Activated T-cell treated with anti-CD3 and anti-CD28 coated beads, Interleukin-2, amount 50 U/mL, for 24 hours (primary cell): ENCODE data around the gene TRANK1.

ENCODE experiments used
- DNase-seq: peaks from one replicate; pipeline ENCODE4 v3.0.0-alpha.2; 2020
- H3K27ac Mint-ChIP-seq: 2 replicates; pipeline ENCODE4 v1.8.0; 2020; ENCODE audit warnings: mild to moderate bottlenecking, mixed read lengths
- H3K27me3 Mint-ChIP-seq: 2 replicates; pipeline ENCODE4 v1.8.0; 2020; ENCODE audit warnings: mixed read lengths
- H3K36me3 Mint-ChIP-seq: 2 replicates; pipeline ENCODE4 v1.8.0; 2020; ENCODE audit warnings: low read depth, mixed read lengths
- H3K4me1 Mint-ChIP-seq: 2 replicates; pipeline ENCODE4 v1.8.0; 2020; ENCODE audit warnings: low read depth, mixed read lengths
- H3K4me3 Mint-ChIP-seq: 2 replicates; pipeline ENCODE4 v1.8.0; 2020; ENCODE audit warnings: mild to moderate bottlenecking, moderate library complexity, mixed read lengths
- H3K9me3 Mint-ChIP-seq: 2 replicates; pipeline ENCODE4 v1.8.0; 2020; ENCODE audit warnings: mixed read lengths

Gene TRANK1

GRCh38 chr3:36871379-36872126, 73.3 kb downstream of the TRANK1 start:
- Mint-ChIP-seq H3K27ac (no peak overlapping the region), H3K36me3 (peaks cover 26% of the 10 kb centered on the region), H3K4me3 (no peak overlapping the region), H3K4me1 (peaks cover 27% of the 10 kb centered on the region), H3K9me3 (no peaks in the 10 kb centered on the region), H3K27me3 (no peaks in the 10 kb centered on the region)
- no peak for DNase-seq

GRCh38 chr3:36868614-36869436, 76.0 kb downstream of the TRANK1 start:
- Mint-ChIP-seq H3K36me3 (peaks cover 26% of the 10 kb centered on the region), H3K9me3 (no peaks in the 10 kb centered on the region), H3K27ac (no peak overlapping the region), H3K4me3 (no peak overlapping the region), H3K4me1 (peaks cover 28% of the 10 kb centered on the region), H3K27me3 (no peaks in the 10 kb centered on the region)
- peak; percentile 43 for DNase-seq

- Mint-ChIP-seq H3K4me1 (peaks cover 34% of the 10 kb centered on the region), H3K36me3 (peaks cover 31% of the 10 kb centered on the region)
These were observed 77.0 kb downstream of the TRANK1 start for GRCh38 chr3:36867810-36868209.

DNA sequence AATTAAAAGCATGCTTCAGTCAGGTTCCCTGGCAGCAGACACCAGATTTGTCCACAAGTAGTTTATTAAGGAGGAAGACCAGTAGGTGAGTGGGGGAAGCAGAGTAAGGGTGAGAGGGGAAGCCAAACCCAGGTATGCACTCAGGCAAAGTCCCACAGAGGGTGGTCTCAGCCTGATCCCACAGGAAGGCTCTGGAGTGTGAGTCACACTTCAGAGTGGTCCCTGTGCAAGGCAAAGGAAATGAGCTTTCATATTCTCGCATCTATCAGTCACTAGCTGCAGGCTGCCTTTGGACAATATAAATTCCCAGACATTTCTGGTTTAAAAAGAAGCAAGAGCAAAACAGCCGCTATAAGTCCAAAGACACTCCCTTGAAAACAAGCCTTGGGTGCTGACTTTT, 78.5 kb downstream of the TRANK1 start:
- Mint-ChIP-seq H3K4me1 (peaks cover 34% of the 10 kb centered on the region), H3K27me3 (no peaks in the 10 kb centered on the region), H3K9me3 (no peaks in the 10 kb centered on the region), H3K4me3 (no peak overlapping the region), H3K36me3 (peaks cover 33% of the 10 kb centered on the region), H3K27ac (peak overlapping the region; percentile 30)
- no peak for DNase-seq

More at GRCh38 chr3:36867810-36868209, 77.0 kb downstream of the TRANK1 start:
- Mint-ChIP-seq H3K9me3 (no peaks in the 10 kb centered on the region), H3K27ac (no peak overlapping the region), H3K27me3 (no peaks in the 10 kb centered on the region), H3K4me3 (no peak overlapping the region)
- no peak for DNase-seq

- peaks cover 34% of the 10 kb centered on the region for H3K4me1 Mint-ChIP-seq
These were observed 80.4 kb downstream of the TRANK1 start for GRCh38 chr3:36864180-36865053.

DNA sequence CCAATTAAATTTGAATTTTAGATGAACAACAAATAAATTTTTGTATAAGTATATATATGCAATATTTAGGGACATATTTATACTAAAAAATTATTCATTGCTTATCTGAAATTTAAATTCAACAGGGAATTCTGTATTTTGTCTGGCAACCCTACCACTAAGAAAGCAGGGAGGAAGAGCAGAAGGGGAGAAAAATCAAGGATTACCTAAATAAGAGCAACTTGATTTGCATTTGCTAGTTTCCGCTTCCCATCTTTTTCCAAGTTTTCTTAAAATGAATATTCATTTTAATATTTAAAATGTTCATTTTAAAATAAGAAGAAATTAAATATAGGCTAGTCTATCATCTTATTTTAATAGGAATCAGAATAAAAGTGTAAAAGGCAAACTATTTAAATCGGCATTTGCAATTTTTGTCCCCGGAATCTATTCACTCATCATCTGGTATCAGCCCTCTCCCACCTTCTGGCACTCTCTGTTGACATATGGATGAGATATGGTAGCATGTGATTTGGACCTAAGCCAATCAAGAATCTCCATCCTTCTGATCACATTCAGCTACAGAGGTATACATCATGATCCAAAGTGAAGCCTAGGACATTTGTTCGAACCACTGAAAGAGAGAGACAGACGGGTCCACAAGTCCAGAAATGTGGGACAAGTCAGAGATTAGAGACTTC, 82.6 kb downstream of the TRANK1 start:
- Mint-ChIP-seq H3K9me3 (no peaks in the 10 kb centered on the region), H3K4me3 (no peak overlapping the region), H3K4me1 (peaks cover 30% of the 10 kb centered on the region), H3K27ac (no peak overlapping the region), H3K27me3 (no peaks in the 10 kb centered on the region), H3K36me3 (peaks cover 66% of the 10 kb centered on the region)
- no peak for DNase-seq

More at GRCh38 chr3:36864180-36865053, 80.4 kb downstream of the TRANK1 start:
- Mint-ChIP-seq H3K9me3 (no peaks in the 10 kb centered on the region), H3K27me3 (no peaks in the 10 kb centered on the region), H3K36me3 (peaks cover 46% of the 10 kb centered on the region), H3K4me3 (no peak overlapping the region), H3K27ac (peak overlapping the region; percentile 73)
- no peak for DNase-seq

DNA sequence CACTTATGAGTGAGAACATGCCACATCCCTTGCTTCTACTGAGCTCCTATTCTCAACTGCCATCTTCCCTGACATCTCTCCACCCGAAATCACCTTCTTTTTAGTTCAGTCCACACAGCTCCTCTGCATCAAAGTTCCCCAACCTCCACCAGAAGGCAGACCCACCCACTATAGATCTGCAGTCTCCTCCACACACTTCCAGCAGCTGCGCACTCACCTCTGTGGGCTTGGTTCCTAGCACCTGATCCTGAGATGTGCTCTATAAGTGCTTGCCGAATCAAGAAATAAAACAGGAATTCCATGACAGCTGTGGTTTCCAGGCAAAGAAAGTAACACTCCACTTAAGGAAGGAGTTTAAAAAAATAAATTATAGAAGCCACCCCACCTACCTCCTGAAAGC, 85.4 kb downstream of the TRANK1 start:
- Mint-ChIP-seq H3K9me3 (no peaks in the 10 kb centered on the region), H3K4me1 (peaks cover 10% of the 10 kb centered on the region), H3K36me3 (peaks cover 83% of the 10 kb centered on the region), H3K27ac (no peak overlapping the region), H3K4me3 (no peak overlapping the region), H3K27me3 (no peaks in the 10 kb centered on the region)
- DNase-seq: no peak

DNA sequence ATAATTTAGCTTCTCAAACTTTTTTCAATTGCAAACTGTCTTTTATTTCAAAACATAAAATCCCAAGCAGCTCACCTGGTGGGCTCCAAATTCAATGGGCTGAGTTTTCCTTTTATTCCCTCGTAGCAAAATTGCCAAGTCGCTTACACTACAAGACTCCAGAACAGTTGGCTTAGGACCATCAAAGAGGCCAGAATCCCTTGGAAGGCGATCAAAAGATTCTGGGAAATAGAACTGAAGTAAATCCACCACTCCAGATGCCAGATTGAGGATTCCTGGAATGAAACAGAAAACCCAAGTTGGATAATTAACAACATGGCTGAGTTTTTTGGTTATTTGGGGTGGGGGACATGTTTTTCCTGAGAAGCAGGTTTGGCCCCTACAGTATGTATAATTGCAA, 92.8 kb downstream of the TRANK1 start:
- Mint-ChIP-seq H3K27ac (peak overlapping the region; percentile 37), H3K9me3 (no peaks in the 10 kb centered on the region), H3K4me3 (no peak overlapping the region), H3K27me3 (no peaks in the 10 kb centered on the region), H3K36me3 (peaks cover 83% of the 10 kb centered on the region), H3K4me1 (no peaks in the 10 kb centered on the region)
- DNase-seq: no peak

DNA sequence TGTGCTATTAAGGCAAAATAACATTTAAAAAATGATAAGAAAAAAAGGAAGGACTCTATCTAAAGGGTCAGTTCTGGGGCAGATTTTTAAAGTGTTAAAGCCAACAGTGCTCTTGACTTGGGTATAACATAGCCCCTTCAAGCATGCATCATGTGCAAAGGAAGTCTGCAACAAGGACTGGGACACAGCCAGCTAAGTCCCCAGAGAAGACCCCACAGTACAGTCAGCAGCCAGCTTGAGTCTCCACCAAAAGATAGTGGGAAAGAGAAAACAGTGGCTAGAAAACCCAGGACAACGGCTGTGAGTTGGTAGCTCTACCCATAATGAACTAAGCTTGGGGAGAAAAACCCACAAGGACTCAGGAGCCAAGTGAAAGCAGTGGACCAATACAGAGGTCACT, 94.1 kb downstream of the TRANK1 start:
- DNase-seq: no peak
- H3K9me3 Mint-ChIP-seq: no peaks in the 10 kb centered on the region
- no peaks in the 10 kb centered on the region for H3K27me3 Mint-ChIP-seq
- H3K36me3 Mint-ChIP-seq: peaks cover 82% of the 10 kb centered on the region
- H3K4me1 Mint-ChIP-seq: peaks cover 2% of the 10 kb centered on the region
- H3K4me3 Mint-ChIP-seq: no peak overlapping the region
- no peak overlapping the region for H3K27ac Mint-ChIP-seq

GRCh38 chr3:36846406-36846805, 98.4 kb downstream of the TRANK1 start:
- no peak overlapping the region for H3K27ac Mint-ChIP-seq

DNA sequence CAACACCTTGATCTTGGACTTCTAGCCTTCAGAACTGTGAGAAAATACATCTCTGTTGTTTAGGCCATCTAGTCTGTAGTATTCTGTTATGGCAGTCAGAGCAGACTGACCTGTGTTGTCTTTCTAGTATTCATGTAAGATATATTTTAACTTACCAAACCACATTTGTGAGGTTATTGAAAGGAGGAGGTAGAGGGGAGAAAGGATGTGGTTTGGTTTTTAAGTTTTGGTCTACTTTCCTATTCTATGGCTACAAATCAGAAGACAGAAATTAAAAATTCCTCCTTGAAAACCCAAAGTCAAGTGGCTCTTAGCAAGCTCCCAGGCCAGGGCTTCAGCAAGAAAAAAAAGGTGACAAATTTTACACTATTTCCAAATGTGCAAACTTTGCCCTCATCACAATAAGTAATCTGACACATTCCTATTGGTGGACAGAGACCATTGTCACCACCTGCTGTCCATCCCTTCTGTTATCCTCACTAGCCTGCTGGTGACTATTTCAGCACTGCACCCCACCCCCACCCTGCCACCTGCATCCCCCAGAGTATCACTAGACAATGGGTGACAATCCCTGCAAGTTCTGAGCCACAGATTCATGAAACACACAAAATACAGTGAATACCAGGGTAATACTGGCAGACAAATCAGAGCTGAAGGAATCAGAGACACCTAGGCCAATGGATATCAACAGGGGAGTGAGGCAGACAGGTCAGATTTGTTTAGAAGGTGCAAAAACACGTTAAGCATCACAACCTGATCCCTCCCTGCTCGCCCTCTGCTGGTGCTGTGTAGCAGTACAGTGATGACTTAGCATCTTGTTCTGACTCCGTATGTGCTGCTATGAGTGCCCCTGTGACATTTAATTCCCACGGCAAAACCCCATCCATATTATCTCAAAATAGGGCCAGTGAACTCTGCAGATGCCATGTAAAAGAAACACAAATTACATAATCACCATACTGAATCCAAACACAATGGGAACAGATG, 101.5 kb downstream of the TRANK1 start:
- Mint-ChIP-seq H3K9me3 (peaks cover 5% of the 10 kb centered on the region), H3K4me1 (peaks cover 23% of the 10 kb centered on the region), H3K36me3 (peaks cover 84% of the 10 kb centered on the region), H3K27ac (peak overlapping the region; percentile 38), H3K4me3 (no peak overlapping the region), H3K27me3 (no peaks in the 10 kb centered on the region)
- peak; percentile 65 for DNase-seq

More at GRCh38 chr3:36846406-36846805, 98.4 kb downstream of the TRANK1 start:
- no peaks in the 10 kb centered on the region for H3K27me3 Mint-ChIP-seq
- no peak overlapping the region for H3K4me3 Mint-ChIP-seq
- DNase-seq: no peak
- peaks cover 83% of the 10 kb centered on the region for H3K36me3 Mint-ChIP-seq
- peaks cover 4% of the 10 kb centered on the region for H3K9me3 Mint-ChIP-seq
- H3K4me1 Mint-ChIP-seq: peaks cover 23% of the 10 kb centered on the region

- Mint-ChIP-seq H3K27me3 (no peaks in the 10 kb centered on the region), H3K9me3 (peaks cover 5% of the 10 kb centered on the region), H3K4me3 (no peak overlapping the region), H3K4me1 (peaks cover 24% of the 10 kb centered on the region), H3K36me3 (peaks cover 81% of the 10 kb centered on the region), H3K27ac (no peak overlapping the region)
- DNase-seq: no peak
These were observed 102.6 kb downstream of the TRANK1 start for GRCh38 chr3:36842275-36842674.

DNA sequence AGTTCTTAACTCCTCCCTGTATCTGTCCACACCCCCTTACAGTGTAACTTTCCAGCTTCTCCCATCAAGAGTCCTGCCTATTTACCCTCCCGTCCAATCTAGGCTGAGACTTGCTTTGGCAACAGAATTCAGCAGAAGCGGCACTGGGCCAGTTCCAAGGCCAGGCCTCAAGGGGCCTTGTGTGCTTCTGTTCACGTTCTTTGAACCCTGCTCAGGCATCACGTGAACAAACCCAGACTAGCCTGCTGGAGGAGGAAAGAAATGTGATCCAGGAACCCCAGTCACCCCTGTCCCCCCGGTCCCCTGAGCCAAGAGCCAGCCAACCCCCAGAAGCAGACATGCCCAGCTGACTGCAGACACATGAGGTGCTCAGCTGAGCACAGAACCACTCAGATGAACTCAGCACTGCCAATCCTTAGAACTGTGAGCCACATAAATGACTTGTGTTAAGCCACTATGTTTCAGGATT, 104.4 kb downstream of the TRANK1 start:
- H3K4me3 Mint-ChIP-seq: no peak overlapping the region
- H3K27me3 Mint-ChIP-seq: no peaks in the 10 kb centered on the region
- peaks cover 73% of the 10 kb centered on the region for H3K36me3 Mint-ChIP-seq
- no peak for DNase-seq
- peaks cover 25% of the 10 kb centered on the region for H3K4me1 Mint-ChIP-seq
- peaks cover 5% of the 10 kb centered on the region for H3K9me3 Mint-ChIP-seq
- no peak overlapping the region for H3K27ac Mint-ChIP-seq
